HG03139 (cell line): ENCODE data around the gene KAT2A.

Experiments used
- ATAC-seq: cut with Tn5 transposase; IDR thresholded peaks from one replicate; pipeline ENCODE4 v1.9.1; 2021; ENCODE audit not compliant: unreplicated experiment

Gene KAT2A

DNA sequence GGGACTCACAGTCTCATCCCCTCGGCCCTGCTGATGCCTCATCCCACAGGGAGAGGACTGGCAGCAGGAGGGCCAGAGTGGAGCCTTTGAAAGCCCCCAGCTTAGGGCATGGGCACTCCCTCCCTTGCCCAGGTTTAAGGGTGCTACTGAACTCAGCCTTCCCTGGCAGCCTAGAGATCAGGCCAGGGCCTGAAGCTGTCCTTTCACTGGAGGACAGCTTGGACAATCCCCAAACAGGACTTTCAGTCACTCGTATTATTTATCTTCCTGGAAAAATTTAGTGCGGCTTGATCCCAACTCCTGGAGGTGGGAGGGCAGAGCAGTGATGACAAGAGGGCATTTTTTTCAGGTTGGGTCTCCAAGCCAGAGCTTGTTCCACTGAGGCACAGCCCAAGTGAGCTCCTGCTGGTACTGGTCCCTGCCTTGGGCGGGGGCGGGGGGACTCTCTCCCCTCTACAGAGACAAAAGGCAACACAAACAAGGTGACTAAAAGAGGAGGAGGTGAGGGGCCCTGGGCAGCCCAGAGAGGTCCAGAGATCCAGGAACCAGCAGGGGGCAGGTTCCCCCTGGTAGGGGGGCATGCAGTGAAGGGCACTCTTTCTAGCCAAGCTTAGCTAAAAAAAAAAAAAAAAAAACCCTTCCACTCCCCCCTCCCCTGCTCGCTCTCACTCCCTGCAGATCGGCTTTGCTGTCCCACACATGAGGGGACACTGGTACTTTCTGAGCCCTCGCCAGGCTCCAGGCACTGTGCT lies 24.6 kb downstream of the KAT2A start:
- ATAC-seq = no peak

DNA sequence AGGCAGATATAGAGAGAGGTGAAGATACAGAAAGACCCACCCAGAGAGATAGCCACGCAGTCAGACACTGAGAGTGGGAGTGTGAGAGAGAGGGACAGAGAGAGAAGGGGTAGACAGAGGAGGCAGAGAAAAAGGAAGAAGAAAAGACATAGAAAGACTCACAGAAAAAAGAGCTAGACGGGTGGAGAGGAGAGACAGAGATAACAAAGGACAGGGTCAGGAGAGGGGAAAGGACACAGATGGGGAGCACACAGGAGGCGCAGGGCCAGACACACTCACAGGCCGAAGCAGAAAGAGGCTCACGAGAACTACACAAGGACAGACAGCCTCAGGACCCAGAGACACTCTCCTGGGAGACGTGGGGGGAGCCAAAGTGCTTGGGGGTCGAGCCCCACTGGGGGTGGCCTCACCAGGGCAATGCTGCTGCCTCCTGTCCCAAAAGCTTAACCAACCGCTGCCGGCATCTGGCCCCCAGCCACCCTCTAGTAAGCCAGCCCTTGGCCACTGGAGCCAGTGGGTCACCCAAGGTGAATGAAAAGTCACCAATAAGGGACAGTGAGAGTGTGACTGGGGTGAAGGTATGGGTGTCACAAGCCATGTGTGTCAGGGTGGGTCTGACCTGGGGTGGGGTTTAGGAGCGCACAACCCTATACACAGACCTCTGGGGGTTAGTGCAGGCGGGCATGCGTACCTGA lies 26.6 kb downstream of the KAT2A start:
- no peak for ATAC-seq

DNA sequence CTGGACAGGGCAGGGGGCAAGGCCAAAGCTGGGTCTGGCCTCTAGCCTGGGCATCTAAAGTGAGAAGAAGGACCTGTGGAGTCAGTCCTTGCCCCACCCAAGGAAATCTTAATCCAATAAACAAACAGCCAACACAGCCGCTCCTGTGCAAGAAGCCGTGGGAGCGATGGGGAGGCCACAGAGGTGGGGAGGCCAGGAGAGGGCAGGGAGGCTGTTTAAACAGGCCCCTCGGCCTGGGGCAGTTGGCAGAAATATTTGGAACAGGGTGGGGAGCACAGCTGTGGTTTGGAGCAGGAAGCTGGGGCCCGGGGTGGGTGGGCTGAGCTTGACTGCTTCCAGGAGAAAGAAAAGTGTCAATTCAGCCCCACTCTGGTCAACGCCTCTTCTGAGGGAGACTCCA lies 28.2 kb downstream of the KAT2A start:
- ATAC-seq = no peak

DNA sequence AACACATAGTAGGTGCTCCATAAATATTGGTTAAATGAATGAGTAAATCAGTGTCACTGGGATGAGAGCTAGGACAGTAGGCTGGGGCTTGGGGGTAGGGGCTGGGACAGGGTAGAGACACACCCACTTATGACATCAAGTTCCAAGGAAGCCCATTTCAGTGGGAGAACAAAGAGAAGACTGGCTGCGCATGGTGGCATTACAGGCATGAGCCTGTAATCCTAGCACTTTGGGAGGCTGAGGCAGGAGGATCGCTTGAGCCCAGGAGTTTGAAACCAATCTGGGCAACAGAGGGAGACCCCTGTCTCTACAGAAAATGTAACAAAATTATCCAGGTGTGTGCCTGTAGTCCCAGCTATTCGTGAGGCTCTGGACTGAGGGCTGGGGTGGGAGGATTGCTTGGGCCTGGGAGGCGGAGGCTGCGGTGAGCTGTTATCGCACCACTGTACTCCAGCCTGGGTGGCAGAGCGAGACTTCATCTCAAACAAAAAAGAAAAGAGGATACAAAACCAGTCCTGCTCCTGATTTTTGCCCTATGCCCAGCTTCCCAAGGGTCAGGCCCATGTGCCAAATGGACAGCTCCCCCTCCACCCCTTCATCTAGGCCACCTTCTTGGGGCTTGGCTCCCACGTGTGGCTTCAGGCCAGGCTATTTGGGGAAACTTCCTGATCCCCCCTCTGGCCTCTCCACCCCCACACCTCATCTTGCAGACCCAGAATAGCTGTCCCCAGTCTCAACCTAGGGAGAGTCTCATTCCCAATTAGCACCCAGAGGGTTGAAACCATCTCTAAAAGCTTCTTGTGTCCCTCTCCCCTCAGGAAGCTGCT lies 30.0 kb downstream of the KAT2A start:
- no peak for ATAC-seq

DNA sequence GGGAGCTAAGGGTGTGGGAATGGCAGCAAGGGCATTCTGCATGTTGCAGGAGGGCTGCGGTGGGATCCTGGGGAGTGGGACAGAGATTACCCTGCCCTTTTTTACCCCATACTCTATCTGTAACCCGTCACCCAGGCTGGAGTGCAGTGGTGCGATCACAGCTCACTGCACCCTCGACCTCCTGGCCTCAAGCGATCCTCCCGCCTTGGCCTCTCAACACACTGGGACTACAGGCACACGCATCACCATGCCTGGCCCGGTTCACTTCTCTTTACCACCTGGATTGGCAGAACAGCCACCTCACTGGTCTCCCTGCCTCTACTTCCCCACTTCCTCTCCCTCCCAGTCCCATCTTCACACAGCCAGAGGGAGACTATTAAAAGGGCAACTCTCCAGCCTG lies 32.4 kb downstream of the KAT2A start:
- ATAC-seq = no peak

DNA sequence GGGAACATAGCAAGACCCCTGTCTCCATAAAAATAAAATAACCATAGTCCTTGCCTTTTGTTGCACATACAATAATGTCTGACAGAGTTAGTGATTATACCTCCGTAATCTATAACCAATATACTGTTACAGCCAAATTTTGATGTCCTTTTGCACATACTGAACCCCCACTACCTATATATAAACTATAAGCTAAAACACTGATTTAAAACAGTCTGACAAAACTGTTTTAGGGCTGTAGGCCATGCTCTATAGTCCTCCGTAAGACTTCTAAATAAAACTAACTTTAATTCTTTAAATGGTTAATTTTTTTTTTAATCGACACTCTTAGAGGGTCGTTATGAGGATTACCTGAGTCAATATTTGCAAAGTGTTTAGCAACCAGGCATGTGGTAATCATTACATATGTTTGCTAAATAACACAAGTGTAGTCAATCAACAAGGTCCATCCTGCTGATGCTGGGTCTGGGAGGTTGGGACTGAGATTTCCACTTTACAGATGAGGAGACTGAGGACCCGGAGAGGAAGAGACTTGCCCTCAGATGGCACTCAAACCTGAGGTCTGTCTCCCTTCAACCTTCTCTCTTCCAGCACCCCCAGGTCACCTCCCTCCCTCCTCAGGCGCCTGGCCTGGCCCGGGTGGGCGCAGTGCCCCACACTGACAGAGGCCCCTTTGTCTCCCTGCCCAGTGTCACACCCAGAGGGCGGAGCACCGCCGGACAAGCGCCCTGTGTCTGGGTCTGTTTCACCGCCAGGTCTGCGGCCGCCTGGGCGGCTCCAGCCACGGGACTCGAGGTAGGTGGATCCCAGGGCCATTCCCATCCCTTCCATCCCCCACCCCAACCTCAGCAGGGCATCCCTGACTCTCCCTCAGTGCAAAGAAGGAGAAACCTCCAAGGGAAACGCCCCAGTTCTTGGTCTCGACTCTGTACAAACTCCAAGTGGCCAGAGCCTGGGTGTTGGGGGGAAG lies 33.1 kb downstream of the KAT2A start:
- no peak for ATAC-seq

DNA sequence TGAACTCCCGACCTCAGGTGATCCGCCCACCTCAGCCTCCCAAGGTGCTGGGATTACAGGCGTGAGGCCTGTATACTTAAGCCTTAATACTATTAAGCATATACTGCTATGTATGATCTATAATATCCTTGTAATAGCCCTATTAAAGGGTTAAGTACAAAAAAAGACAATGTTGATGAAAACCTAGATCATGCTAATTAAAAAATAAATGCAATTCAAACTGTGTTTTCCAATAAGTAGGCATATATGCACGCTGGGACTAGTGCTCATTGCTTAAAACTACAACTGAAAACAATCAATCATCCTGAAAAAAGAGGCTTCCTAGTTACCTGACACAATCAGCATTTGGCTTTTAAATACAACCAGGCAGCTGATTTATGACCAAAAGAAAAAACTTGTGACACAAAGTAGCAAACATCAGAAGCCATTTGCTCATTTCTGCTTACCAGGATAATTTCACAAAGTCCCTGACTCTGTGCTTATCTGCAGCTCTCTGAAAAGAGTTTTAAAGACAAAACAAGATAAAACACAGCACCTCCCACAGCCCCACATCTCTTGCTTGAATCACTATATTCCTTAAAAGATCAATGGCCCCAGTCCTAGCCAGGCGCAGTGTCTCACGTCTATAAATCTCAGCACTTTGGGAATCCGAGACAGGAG lies 34.0 kb downstream of the KAT2A start:
- no peak for ATAC-seq

DNA sequence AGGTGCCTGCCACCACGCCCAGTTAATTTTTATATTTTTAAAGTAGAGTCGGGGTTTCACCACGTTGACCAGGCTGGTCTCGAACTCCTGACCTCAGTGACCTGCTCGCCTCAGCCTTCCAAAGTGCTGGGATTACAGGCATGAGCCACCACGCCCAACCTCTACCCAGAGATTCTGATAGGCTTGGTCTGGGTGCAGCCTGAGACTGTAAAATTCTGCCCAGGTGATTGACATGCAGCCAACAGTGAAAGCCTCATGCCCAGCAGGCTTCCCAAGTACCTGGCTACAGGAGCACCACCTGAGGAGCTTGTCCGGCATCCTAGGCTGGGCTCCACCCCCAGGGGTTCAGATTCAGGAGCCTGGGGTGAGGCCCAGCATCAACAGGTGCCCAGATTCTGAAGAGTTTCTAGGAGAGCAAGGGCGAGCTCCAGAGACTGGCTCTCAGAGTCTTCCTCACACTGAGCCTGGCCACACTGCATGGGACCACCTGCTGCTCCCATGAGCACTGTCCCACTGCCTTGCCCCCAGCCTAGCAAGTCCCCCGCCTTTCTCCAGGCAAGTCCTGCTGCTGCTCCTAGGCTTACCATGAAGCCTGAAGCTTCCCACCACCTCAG lies 39.5 kb downstream of the KAT2A start:
- no peak for ATAC-seq

DNA sequence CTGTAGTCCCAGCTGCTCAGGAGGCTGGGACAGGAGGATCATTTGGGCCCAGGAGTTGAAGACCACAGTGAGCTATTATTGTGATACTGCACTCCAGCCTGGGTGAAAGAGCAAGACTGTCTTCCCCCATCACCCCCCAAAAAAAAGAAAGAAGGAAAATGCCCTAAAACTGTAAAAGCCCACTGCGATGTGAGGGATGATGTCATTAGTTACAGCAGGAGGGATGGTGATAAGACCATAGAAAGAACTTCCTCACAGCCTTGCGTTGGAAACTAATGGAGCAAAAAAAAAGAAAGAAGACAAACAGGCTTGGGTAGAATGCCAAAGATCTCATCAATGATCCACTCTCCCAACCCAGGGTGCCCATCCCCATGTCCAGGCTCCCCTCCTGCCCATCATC lies 41.6 kb downstream of the KAT2A start:
- ATAC-seq = no peak

DNA sequence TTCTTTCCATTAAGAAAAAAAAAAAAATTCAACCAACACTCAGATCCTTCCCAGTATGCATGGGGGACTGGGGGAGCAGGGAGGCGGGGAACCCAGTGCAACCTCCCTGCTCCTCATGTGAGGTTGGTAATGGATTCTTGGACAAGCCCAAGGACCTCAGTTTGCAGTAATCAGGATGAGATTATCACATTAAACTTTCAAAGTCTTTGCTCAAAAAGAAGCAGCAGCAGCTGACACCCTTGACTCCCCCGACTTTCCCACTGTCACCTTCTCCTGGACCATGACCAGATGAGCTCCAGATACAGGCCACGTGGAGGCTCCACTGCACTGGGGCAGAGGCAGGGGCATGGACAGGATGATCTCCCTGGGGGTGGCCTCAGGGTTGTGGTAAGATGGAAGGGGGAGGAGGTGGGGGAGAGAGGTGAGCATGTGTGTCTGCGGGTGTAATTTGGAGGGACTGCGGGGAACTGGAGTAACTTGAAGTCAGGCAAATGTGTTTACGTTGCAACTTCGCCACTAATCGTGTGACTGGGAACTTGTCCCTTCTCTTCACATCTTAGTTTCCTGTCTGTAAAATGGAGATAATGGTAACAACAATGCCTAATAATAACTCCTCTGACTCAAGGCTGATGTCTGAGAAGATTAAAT lies 42.6 kb downstream of the KAT2A start:
- ATAC-seq = no peak

DNA sequence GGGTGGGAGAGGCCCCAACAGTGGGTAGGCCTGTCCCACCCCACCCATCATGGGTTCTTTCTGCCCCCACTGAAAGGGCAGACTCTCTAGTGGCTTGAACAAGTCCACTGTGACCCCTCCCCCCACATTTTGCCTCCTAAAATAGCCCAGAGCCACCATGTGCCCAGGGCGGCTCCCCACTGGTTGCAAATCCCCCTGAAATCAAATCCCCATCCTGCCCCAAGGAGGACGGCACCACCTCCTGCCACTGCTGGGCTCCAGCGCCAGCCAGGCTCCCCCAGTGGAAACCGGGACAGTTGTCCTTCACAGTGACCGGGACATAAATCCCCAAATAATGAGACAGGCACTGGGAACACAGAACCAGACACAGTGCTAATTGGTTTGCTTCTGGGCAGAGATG lies 43.4 kb downstream of the KAT2A start:
- no peak for ATAC-seq

DNA sequence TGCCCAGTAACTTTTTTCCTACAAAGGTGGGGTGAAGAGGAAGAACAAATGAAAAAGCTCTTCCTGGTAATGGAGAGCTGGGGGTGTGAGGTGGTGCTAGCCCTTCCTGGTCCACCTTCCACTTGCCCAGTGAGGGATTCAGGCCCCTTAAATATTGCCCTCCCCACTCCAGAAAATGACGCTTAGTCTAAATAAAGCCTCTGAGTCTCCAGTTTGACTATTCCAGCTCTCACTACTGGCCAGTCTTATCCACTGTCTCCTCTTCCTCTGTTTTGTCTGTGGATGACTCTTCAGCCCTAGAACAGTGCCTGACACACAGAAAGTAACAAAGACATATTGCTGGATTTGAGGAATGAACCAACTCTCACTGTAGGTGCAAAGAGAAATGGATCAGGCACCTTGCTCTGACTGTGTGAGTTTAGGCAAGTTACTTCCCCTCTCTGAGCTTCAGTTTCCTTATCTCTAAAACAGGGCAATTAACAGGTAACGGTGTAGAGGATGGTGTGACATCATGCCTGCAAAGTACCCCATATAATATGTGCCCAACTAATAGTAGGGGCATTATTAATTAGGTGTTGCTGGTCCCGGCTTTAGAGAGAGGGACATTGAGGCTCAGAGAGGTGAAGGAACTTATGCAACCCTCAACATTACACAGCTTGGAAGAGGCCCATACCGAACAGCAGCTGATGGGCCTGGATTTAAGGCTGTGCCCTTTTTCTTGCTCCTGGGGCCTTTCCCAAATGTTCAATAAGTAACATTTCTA lies 44.2 kb downstream of the KAT2A start:
- no peak for ATAC-seq

DNA sequence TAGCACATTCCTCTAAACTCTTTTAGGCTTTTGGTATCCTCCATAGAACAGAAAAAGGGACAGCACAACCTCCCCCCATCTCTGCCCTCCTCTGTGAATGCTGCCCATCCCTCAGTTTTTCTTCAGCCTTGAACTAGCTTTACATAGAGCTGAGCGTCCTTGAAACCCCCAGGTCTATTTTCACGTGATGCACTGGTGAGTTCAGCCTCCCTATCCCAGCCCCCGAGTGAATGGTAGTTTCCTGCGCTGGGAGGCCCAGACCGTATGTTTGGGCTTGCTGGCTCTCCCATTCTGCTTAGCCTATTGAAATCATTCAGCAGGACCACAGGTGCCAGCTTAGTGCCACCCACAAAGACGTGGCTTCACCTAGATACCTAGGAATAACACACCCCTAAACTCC lies 45.4 kb downstream of the KAT2A start:
- ATAC-seq = no peak

DNA sequence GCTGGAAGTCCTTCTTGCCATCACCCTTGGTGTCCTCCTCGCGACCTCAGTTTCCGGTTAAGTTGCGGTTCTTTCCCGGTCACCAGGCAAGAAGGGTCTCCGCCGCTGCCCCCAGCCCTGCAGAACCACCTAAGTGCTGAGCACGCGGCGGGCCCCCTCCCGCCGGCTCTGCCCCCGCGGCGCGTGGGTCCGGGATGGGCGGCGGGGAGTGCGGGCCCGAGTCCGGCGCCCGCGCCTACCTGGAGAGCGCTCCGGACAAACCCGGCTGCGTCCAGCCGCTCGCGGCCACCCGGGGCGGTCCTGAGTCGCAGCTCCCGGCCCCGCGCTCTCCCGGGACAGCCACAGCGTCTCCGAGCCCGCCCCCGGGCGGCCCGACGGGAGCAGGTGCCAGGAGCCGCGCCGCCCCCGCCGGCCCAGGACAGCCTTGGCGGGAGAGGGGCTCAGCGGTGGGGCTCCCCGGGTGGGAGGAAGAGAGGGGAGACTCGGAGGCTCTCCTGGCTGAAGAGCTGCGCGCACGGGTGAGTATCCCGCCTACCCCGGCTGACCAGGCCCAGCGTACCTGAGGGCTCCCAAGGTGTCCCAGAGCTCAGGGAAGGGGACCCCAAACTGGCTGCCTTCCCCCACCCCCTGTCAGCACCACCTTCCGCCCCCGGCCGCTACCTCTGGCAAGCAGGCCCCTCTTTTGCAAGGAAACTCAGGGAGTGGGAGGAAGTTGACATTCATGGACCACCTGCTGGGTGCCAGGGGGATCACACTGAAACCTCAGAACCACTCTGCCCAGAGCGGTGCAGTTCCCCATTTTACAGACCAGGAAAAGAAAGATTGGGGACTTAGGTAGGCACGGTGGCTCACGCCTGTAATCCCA lies 48.6 kb downstream of the KAT2A start:
- no peak for ATAC-seq

DNA sequence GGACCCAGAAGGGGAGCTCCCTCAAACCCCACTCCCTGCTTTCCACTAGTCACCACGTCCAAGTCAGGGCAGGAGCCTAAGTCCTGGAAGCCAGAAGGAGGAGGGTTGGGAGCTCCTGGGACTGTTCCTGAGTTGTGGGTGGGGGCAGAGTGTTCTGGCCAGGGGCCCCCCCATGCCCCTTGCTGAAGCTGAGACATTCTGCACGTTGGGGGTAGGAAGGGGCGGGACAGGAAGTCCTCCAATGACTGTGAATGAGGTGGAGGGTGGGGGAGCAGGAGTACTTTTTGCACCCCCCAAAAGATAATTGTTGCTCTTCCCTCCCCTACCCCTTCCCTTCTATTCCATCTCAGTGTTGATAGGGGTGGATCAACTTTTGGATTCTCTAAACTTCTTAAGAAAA lies 49.4 kb downstream of the KAT2A start:
- ATAC-seq = no peak

DNA sequence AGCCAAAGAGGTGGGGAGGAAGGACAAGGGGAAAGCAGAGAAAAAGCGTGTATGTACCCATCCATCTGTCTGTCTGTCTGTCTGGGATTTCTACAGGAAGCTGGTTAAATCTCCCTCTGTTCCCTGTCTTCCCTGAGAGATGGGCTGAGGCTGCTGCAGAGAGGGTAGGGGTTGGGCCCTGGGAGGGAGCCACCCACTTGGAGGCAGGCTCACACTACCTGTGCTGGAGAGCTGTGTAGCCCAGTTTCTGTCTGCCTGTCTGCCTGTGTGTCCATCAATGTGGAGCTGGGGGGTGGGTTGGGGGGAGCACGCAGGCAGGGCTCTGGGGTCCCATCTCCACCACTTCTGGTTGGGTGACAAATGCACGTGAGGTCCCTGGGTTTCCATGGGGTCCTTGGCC lies 52.2 kb downstream of the KAT2A start:
- ATAC-seq = no peak

DNA sequence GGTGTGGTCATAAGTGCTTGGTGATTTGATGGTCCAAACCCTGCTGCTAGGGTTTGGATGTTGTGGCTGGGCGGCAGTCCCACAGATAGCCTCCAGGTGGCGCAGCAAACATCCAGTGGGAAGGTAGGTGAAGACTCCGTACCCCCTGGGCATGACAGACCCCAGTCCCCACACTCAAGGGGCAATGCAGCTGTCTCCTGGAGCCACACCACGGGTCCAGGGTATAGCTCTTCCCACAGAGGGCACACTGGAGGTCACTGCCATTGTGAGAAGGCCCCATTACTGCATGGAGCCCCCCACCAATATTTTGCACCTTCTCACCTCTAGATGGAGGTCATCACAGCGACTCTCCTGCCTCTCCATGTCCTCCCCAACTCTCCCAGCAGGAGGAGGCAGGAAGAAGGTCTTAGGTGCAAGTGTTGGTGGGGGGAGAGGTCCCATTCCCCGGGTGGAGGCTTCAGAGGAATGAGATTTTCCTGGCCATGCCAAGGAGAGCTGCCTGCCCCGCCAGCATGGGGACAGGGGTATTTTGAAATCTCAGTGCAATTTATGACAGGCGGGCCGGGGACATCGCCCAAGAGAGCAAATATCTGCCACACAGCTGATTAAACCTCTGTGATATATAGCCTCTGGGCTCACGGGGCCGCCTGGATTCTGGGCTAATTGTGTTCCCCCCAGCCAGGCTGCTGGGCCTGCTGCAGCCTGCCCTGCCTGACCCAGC lies 53.6 kb downstream of the KAT2A start:
- no peak for ATAC-seq
